HCEC 1CT (cell line): Measurements from ENCODE around the gene ATXN1.
"Not testable (repeated sequence)": the region's sequence is repeated elsewhere in the genome, so short reads cannot be mapped to it uniquely, and the experiment has no call there.

ENCODE experiments used
- DNase-seq: peaks from one replicate; pipeline ENCODE4 v3.0.0-alpha.2; 2017

Gene ATXN1

GRCh38 chr6:16635291-16635809 is 125.9 kb downstream of the ATXN1 start:
- DNase-seq: no peak

DNA sequence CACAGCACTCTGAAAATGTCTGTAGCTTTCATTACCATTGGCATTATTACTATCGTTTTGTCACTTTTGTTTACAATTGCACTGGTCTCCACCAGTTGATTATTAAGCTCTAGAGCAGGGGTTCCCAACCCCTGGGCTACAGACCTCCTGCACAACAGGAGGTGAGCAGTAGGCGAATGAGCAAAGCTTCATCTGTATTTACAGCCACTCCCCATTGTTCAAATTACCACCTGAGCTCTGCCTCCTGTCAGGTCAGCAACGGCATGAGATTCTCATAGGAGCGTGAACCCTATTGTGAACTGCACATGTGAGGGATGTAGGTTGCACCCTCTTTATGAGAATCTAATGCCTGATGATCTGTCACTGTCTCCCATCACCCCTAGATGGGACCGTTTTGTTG is 126.4 kb downstream of the ATXN1 start:
- DNase-seq: no peak

DNA sequence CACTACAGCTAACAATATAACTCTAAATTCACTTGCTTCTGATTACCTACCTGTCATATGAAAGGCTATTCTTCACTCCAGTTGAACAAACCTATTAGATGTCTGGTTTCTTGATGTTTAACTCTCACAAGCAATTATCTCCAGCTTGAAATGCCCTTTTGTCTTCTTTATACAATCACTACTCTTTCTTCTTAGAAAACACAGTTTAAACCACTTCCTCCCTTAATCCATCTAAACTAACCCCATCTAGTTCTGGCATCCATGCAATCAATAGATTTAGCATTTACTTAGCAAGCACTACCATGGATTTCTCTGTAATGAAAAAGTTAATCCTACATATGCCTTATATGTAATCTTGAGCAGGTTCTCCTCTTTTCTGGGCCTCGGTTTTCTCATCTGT is 127.3 kb downstream of the ATXN1 start:
- DNase-seq: no peak

GRCh38 chr6:16633465-16633864 is 127.8 kb downstream of the ATXN1 start:
- no peak for DNase-seq

DNA sequence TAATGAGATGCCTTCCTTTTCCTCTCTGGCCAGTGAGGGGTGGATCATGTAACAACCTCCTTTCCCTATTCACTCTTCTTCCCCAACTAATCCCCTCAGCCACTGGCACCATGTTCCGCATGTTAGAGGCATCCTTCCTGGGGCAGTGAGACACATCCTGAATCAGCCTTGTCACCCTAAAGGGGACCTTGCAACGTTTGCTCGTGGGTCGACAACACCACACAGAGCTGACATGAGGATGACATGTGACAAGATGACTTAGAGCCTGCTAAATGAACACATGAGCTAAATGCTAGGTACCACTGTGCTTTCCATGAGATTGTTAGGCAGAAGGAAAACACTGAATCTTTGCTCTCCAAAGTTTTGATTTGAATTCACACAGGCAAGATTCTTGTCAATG is 129.2 kb downstream of the ATXN1 start:
- DNase-seq: no peak

DNA sequence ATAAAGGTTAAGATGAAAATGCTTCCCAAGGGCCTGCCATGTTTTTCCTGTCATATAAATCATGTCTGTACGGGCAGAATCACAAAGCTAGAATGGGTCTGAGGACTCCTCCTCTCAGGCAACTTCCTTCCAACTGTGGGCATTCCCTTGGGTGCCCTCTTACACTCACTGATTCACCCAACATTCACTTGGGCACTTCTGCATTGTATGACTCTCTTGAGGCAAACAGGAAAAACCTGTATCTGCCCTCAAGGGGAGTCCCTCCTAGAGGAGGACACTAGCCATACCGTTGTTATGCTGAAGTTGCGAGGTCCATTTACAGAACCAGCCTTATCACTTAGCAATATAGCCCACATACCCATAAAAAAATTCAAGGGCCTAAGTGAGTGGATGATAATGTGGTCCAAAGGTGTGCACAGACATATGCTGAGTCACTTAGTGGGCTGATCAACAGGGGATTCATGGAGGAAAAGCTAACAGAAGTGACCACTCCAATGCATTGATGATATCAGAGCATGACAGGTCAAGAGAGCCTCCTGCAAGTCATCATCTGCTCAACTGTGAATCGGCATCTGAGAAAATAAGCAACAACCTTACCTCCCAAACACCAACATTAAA is 131.1 kb downstream of the ATXN1 start:
- DNase-seq: no peak

- DNase-seq: not testable (repeated sequence)
Measured at GRCh38 chr6:16628580-16628979, 132.7 kb downstream of the ATXN1 start.

GRCh38 chr6:16626650-16627049 is 134.6 kb downstream of the ATXN1 start:
- no peak for DNase-seq

GRCh38 chr6:16625291-16626265 is 135.7 kb downstream of the ATXN1 start:
- no peak for DNase-seq

DNA sequence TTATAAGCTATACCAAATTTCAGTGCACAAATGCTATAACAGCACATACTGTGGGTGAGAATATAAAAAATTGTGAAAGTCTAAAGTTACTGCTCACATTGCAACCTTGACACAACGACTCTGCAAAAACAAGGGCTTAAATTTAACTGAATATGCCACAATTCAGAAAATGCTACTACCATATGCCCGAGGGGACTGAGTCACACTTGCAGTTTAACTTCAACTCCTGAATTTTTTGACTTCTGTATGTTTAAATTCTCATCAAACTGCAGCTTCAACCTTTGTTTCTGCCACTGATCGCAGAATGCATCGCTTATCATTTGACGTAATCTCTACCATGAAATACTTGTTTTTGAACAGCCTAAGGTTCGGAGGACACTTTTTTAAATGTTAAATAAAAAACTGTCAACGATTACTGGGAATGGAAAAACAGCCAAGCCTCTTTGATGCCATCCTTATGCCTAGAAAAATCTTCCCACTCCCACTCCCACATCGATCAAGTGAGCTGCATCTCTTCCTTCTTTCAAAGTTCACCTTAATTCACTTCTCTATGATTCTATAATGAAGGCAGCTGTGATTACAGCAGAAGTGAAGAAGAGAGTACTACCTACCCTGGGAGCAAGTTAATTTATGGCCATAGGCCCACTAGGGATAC is 136.5 kb downstream of the ATXN1 start:
- no peak for DNase-seq

DNA sequence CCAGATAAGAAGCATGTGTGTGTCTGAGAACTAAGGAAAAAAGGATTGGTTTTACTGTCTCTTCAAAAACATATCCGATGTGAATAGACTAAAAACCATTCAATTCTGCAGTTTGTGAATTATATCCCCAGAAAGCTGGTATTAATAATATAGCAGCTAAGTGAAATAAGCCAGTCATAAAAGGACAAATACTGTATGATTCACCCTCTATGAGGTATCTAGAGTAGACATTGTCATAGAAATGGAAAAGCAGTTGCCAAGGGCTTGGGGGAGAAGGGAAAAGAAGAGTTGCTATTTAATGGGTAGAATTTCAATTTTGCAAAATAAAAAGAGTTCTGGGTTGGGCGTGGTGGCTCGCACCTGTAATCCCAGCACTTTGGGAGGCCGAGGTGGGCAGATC is 137.5 kb downstream of the ATXN1 start:
- DNase-seq: no peak

GRCh38 chr6:16623029-16623653 is 138.1 kb downstream of the ATXN1 start:
- DNase-seq: peak; percentile 24

DNA sequence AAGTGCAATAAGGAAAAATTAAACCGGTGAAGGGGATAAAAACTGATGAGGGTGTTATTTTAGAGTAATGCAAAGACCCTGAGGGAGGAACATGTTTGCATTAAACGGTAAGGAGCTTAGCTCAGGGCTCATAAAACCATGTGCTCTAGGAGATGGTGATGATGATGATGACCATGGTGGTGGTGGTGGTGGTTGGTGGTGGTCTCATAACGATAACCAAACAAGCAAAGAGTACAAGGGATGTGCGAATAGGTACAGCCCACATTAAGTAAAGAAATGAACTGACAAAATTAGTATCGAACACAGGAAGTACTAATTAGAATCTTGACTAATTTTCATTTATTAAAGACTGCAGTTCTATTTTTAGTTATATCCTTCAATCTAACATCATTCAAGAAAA is 139.1 kb downstream of the ATXN1 start:
- DNase-seq: no peak

DNA sequence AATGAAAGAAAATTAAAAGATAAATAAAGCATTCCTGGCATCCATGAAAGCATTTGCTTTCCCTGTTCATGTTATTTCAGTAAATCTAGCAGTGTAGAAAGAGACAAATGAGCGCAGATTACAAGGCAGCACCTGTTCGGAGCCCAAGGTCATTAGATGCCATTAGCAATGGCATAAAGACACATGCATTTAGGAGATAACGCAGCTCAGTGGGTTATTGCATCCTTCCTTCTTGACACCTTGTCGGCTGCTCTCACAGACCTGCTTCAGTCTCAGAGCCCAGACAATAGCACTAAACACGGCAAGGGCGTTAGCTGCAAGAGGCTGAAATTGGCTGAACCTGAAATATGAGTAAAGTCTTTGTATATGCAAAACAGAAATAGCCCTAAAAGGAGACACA is 140.3 kb downstream of the ATXN1 start:
- DNase-seq: no peak

DNA sequence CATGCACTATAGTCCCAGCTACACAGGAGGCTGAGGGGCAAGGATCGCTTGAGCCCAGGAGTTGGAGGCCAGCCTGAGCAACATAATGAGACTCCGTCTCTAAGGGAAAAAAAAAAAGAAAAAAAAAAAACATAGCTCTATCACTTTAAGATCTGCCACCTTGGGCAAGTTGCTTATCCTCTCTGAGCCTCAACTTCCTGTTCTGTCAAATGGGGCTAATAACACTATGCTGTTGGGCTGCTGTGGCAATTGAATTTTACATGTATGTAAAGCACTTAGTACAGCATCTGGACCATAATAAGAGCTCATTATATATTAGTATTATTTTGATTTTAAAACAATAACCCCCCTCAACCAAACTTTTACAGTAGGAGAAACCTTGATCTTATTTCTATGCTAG is 141.5 kb downstream of the ATXN1 start:
- no peak for DNase-seq

DNA sequence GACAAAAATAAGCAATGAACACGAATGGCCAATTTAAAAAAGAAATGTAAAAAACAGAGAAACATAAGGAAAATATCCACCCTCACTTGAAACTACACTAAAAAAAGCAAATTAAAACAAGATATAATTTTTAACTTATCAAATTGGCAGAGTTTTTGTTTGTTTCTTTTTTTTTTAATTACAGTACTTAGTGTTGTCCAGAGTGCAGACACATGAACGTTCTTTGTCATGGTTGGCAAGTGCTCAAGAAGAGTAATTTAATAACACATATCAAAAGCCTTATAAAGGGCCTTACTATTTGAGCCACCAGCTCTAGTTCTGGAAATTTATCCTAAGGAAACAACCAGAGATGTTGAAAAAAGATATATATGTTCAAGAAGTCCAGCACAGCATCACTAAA is 142.3 kb downstream of the ATXN1 start:
- no peak for DNase-seq

GRCh38 chr6:16615215-16615614 is 146.0 kb downstream of the ATXN1 start:
- not testable (repeated sequence) for DNase-seq

GRCh38 chr6:16614143-16614542 is 147.1 kb downstream of the ATXN1 start:
- DNase-seq: not testable (repeated sequence)

DNA sequence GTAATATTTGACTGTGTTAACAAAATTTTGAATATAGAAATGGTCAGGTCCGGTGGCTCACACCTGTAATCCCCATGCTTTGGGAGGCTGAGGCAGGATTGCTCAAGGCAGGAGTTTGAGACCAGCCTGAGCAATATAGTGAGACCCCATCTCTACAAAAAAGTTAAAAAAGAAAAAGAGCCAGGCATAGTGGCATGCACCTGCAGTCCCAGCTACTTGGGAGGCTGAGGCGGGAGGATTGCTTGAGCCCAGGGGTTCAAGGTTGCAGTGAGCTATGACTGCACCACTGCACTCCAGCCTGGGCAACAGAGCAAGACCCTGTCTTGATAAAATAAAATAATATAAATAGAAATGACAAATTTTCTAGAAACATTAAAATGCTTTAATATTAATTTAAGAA is 147.8 kb downstream of the ATXN1 start:
- DNase-seq: not testable (repeated sequence)

- DNase-seq: no peak
Measured at GRCh38 chr6:16608444-16608843, 152.8 kb downstream of the ATXN1 start.

DNA sequence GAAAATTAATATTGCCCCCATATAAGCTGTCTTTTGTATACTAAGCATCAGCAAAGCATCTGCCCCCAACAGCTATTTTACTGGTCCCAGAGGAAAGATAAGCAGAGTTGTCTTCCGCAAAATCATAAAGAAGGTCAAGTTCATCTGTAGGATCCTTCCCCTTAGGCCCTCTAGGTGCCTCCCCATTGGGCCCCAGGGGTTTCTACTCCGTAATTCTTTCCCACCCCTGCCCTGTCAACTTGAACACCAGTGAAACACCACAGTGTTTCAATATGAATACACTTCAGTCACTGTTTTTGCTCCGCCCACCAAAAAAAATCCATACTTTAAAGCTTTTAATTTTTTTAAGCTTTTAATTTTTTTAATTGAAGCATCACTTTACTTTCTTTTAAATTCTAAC is 159.2 kb downstream of the ATXN1 start:
- no peak for DNase-seq

GRCh38 chr6:16600701-16601100 is 160.6 kb downstream of the ATXN1 start:
- DNase-seq: no peak

- no peak for DNase-seq
Measured at GRCh38 chr6:16600026-16600425, 161.2 kb downstream of the ATXN1 start.
